OCI-LY3 (cell line): ENCODE measurements around the gene MLXIP.
A peak's percentile ranks its signal among the peaks of the same experiment; 100 is the strongest.

Experiments used
- H2AFZ ChIP-seq: fragments of 200-600, 300-600 bp; shearing (Covaris generic); 2 replicates; pipeline ENCODE4 v1.6.0; 2014; ENCODE audit warnings: antibody characterized with exemption, low read depth, low read length
- H3K27ac ChIP-seq: fragments of 200-600, 300-600 bp; sonication (generic); 2 replicates; pipeline ENCODE4 v1.5.1; 2014; ENCODE audit warnings: mild to moderate bottlenecking, low read length, moderate library complexity, mixed read lengths
- H3K27me3 ChIP-seq: fragments of 200-600, 300-600 bp; sonication (generic); 2 replicates; pipeline ENCODE4 v1.6.1; 2014; ENCODE audit warnings: low read depth, low read length, mixed read lengths
- H3K36me3 ChIP-seq: fragments of 200-600, 300-600 bp; sonication (generic); replicated peaks from 2 replicates; pipeline ENCODE3; 2014; ENCODE audit warnings: low read depth, low read length, mixed read lengths
- H3K4me1 ChIP-seq: fragments of 300-600, 200-600 bp; sonication (generic); 2 replicates; pipeline ENCODE4 v1.6.1; 2014; ENCODE audit warnings: low read length, mixed read lengths
- H3K4me2 ChIP-seq: fragments of 200-600, 300-600 bp; sonication (generic); 2 replicates; pipeline ENCODE4 v1.6.1; 2014; ENCODE audit warnings: low read length, mixed read lengths
- H3K4me3 ChIP-seq: fragments of 300-600, 200-600 bp; sonication (generic); 2 replicates; pipeline ENCODE4 v1.5.1; 2014; ENCODE audit warnings: antibody characterized with exemption, mild to moderate bottlenecking, low read length, moderate library complexity
- H3K79me2 ChIP-seq: fragments of 300-600, 200-600 bp; shearing (Covaris generic); 2 replicates; pipeline ENCODE4 v1.6.1; 2014; ENCODE audit warnings: mild to moderate bottlenecking, low read length, mixed read lengths
- H3K9ac ChIP-seq: fragments of 300-600, 200-600 bp; shearing (Covaris generic); 2 replicates; pipeline ENCODE4 v1.6.0; 2014; ENCODE audit warnings: mild to moderate bottlenecking, low read length, moderate library complexity
- H3K9me3 ChIP-seq: fragments of 200-600, 300-600 bp; shearing (Covaris generic); 2 replicates; pipeline ENCODE4 v1.6.1; 2014; ENCODE audit warnings: low read length, mixed read lengths; ENCODE audit not compliant: insufficient read depth
- H4K20me1 ChIP-seq: fragments of 200-600, 300-600 bp; sonication (generic); 2 replicates; pipeline ENCODE4 v1.6.1; 2016; ENCODE audit warnings: low read length, mixed read lengths; ENCODE audit not compliant: insufficient read depth
- CTCF ChIP-seq: fragments of 200-600, 300-600 bp; sonication (generic); IDR thresholded peaks from 2 replicates; pipeline ENCODE4 v1.5.1; 2014; ENCODE audit warnings: antibody characterized with exemption, low read length, low read depth
- EZH2phosphoT487 ChIP-seq: fragments of 200-600 bp; shearing (Covaris generic); IDR thresholded peaks from 2 replicates; pipeline ENCODE4 v1.6.1; 2018; ENCODE audit warnings: antibody characterized with exemption, mixed run types, low read depth

The MLXIP gene

GRCh38 chr12:122123051-122123760, 44.6 kb downstream of the MLXIP start:
- Histone ChIP-seq H3K36me3 (no peaks in the 10 kb centered on the region), H4K20me1 (peaks cover 19% of the 10 kb centered on the region), H3K27me3 (no peaks in the 10 kb centered on the region), H3K9ac (no peak overlapping the region), H3K4me2 (peak overlapping the region; percentile 64), H3K27ac (no peak overlapping the region), H3K4me3 (no peak overlapping the region), H3K9me3 (no peaks in the 10 kb centered on the region), H3K79me2 (peaks cover 31% of the 10 kb centered on the region; the same call in 1 of the 2 replicates), H2AFZ (no peak overlapping the region), H3K4me1 (peaks cover 6% of the 10 kb centered on the region; the same call in 1 of the 2 replicates)
- no peak for TF ChIP-seq EZH2phosphoT487
- TF ChIP-seq CTCF: peak; percentile 89

- Histone ChIP-seq H3K4me1 (peaks cover 6% of the 10 kb centered on the region; the same call in 1 of the 2 replicates), H4K20me1 (peaks cover 19% of the 10 kb centered on the region), H3K27ac (no peak overlapping the region), H3K27me3 (no peaks in the 10 kb centered on the region), H2AFZ (no peak overlapping the region), H3K9me3 (no peaks in the 10 kb centered on the region), H3K4me2 (no peak overlapping the region), H3K79me2 (peaks cover 31% of the 10 kb centered on the region; the same call in 1 of the 2 replicates), H3K4me3 (no peak overlapping the region), H3K36me3 (no peaks in the 10 kb centered on the region), H3K9ac (no peak overlapping the region)
- TF ChIP-seq CTCF: no peak
- no peak for TF ChIP-seq EZH2phosphoT487
Observed at GRCh38 chr12:122123761-122124145, 45.2 kb downstream of the MLXIP start.

DNA sequence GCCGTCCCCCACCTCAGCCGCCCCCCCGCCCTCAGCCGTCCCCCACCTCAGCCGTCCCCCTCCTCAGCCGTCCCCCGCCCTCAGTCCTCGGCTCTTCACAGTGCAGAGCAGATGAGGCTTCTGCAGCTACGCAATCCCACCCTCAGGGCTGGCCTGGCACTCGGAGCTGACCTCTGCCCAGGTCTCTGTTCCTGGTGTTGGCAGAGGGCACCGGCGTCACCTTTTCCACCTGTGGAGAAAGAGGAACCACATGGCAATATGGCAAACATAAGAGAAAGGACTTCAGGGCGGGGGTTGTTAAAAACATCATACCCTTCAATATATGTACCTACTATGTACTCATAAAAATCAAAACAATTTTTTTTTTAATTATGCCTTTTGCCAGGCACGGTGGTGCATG, 45.8 kb downstream of the MLXIP start:
- no peak overlapping the region for H3K4me2 ChIP-seq
- H3K4me3 ChIP-seq: no peak overlapping the region
- no peaks in the 10 kb centered on the region for H3K27me3 ChIP-seq
- no peak overlapping the region for H3K27ac ChIP-seq
- no peak for TF ChIP-seq EZH2phosphoT487
- H3K36me3 ChIP-seq: no peaks in the 10 kb centered on the region
- H4K20me1 ChIP-seq: peaks cover 19% of the 10 kb centered on the region
- H3K4me1 ChIP-seq: peaks cover 6% of the 10 kb centered on the region; the same call in 1 of the 2 replicates
- no peaks in the 10 kb centered on the region for H3K9me3 ChIP-seq
- H3K9ac ChIP-seq: no peak overlapping the region
- peaks cover 31% of the 10 kb centered on the region; the same call in 1 of the 2 replicates for H3K79me2 ChIP-seq
- no peak overlapping the region for H2AFZ ChIP-seq

DNA sequence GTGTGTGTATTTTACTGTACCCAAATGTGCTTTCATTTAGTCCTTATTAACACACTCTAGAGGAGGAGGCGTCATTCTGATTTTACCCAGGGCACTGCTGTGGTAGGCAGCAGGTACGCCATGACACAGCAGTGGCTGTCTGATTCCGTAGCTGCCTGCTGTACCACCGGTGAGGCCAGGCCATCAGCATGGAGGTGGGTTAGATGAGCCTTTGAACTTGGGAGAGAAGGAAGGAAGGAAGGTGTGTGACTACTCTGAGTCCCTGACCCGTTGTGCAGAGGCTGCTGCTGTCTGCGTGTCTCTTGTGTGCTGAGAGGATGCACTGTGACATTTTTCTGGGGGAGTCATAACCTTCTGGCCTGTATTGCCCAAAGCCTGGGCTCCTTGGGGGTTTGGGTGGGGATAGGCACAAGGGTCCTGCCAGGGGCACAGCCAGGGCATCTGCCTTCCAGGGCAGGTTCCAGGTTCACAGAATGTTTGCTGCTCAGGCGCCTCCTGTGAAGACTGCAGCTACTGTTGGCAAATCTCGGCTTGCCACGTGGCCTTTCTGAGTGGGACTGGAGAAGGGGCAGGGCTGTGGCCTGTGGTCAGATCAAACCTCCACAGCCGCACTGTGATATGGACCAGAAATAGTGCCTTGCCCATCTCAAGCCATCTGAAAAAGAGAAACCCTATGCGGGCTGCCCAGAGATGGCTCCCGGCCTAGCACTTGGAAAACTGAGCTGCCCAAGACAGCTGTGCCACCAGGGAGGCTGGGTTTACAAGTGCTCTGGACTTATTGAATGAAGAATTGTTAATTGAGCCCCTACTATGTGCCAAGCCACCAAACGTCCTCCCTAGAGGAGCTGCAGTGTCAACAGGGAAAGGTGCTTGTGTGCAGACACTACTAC, 47.1 kb downstream of the MLXIP start:
- peaks cover 6% of the 10 kb centered on the region; the same call in 1 of the 2 replicates for H3K4me1 ChIP-seq
- peaks cover 19% of the 10 kb centered on the region for H4K20me1 ChIP-seq
- no peaks in the 10 kb centered on the region for H3K36me3 ChIP-seq
- no peak overlapping the region for H2AFZ ChIP-seq
- no peaks in the 10 kb centered on the region for H3K9me3 ChIP-seq
- no peak overlapping the region for H3K9ac ChIP-seq
- peaks cover 30% of the 10 kb centered on the region; the same call in 1 of the 2 replicates for H3K79me2 ChIP-seq
- H3K4me3 ChIP-seq: no peak overlapping the region
- TF ChIP-seq CTCF: no peak
- TF ChIP-seq EZH2phosphoT487: no peak
- H3K4me2 ChIP-seq: no peak overlapping the region
- H3K27me3 ChIP-seq: no peaks in the 10 kb centered on the region
- H3K27ac ChIP-seq: no peak overlapping the region
